Breast epithelium (tissue), 3 donors: ENCODE results near the gene SF3A1.

ENCODE experiments used
- POLR2AphosphoS5 ChIP-seq, 3 donors: sonication (generic); formaldehyde crosslinking; IDR thresholded peaks; one replicate each; pipeline ENCODE4 v1.6.1; 2017; ENCODE audit warnings: antibody characterized with exemption in 3 of 3
- TF ChIP-seq, protein P1 (sequence below), 3 donors: fragments of 450-650 bp; IDR thresholded peaks; one replicate each; pipeline ENCODE4 v1.5.1; 2016 to 2017; ENCODE audit warnings: antibody characterized with exemption in 3 of 3, mild to moderate bottlenecking in 3 of 3, moderate library complexity in 3 of 3

DNA sequence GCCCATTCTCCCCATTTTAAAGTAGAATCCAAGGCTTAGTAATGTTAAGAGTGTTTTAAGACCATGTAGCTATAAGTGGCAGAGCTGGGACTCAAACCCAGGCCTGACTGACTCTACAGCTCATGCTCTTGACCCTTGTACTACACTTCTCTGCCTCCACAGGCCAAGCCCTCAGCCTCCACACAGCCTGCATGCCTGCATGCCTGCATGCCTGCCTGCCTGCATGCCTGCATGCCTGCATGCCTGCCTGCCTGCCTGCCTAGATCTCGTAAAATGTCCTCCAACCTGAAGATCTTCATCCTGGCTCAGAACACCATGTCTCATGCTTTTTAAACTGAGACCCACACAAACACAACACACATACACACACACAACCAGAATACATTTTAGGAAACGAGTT is 48.6 kb downstream of the SF3A1 start:
- no peak for TF ChIP-seq POLR2AphosphoS5 (IDR thresholded peaks at IDR 0.05)
- TF ChIP-seq, protein P1, sequence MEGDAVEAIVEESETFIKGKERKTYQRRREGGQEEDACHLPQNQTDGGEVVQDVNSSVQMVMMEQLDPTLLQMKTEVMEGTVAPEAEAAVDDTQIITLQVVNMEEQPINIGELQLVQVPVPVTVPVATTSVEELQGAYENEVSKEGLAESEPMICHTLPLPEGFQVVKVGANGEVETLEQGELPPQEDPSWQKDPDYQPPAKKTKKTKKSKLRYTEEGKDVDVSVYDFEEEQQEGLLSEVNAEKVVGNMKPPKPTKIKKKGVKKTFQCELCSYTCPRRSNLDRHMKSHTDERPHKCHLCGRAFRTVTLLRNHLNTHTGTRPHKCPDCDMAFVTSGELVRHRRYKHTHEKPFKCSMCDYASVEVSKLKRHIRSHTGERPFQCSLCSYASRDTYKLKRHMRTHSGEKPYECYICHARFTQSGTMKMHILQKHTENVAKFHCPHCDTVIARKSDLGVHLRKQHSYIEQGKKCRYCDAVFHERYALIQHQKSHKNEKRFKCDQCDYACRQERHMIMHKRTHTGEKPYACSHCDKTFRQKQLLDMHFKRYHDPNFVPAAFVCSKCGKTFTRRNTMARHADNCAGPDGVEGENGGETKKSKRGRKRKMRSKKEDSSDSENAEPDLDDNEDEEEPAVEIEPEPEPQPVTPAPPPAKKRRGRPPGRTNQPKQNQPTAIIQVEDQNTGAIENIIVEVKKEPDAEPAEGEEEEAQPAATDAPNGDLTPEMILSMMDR (IDR thresholded peaks at IDR 0.05), result no peak
